Activated CD4-positive, alpha-beta T cell treated with anti-CD3 and anti-CD28 coated beads, Interleukin-2, Interleukin-6, amounts not matched to agents 100 ng/mL and 50 ng/mL, durations not matched to agents 16 hours and 8 hours (primary cell): ENCODE data around the gene ENDOU.

Experiments used
- DNase-seq: peaks from one replicate; pipeline ENCODE4 v3.0.0-alpha.2; 2020

Gene ENDOU

DNA sequence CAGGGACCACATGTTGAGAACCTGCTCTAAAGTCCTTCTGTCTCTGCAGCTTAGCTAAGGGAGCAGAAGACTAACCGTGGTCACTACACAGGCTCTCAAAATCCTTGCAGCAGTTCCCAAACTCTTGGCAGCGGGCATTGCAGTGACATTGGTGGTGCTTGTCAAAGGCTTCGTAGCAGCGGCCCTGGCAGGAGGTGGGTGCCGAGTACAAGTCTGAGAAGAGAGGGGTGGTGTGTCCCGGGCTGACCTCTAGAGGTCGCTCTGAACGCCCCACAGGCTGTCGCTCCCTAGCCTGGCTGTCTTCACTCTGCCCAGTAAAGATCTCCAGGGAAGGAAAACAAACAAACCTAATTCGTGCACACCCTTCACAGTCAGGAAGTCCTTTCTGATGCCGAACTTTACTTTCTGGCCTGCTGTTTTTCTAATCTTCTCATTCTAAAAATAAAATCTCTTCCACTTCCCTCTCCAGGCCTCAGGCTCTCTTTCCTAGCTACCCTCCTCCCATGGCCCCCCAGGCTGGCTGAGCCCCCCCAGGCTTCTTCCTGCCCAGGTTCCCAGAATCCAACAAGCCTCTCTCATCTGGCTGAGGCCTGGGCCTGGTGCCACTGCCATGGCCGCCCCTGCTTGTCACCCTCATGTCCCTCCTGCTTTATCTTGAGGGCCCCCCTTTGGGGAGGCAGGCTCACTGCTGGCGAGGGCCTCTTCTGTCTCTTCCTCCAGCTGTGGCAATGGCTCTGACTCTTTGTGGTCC, 7.7 kb downstream of the ENDOU start:
- DNase-seq = peak; percentile 55

DNA sequence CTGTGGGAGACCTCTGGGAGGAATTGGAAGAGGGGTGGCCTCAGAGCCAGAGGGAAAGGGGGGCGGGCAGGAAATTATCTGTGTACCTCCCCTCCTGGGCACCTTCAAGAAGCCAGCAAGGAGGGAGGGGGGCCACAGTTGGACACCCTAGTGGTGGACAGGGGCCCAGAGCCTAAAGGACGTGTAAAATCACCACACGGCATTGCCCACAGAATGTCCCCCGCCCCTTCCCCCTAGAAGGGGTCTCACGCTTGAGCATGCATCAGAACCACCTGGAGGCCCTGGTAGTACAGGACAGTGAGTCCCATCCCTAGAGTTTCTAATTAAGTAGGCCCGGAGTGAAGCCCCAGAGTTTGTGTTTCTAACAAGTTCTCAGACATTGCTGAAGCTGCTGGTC, 8.2 kb downstream of the ENDOU start:
- no peak for DNase-seq

DNA sequence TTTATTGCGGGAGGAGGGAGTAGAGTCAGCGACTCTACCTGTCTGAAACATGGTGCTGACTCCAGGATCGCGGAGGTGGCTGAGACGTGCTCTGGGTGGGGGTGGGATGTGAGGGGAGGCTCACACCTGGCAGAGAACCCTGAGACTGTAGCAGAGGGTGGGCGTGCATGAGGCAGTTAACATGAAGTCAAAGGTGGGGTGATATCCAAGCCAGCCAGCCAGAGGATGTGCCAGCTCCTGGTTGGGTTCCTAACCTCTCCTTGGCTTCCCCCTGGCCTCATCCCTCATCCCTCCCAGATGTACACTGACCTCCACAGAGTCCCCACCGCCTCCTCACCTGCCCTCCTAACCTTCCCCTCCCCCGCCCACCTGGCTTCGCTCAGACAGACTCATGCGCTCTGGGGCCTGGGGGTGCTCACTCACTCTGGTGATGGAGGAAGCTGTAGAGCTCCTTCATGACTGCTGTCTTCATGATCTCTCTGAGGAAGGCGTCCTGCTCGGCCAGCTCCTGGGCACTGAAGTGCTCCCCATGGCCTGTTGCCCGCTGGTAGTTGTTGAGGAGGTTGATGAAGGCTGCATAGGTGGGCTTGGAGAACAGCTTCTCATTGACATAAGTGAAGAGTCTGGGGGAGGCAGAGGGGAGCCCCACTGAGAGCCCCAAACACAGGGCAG, 9.3 kb downstream of the ENDOU start:
- DNase-seq = no peak

DNA sequence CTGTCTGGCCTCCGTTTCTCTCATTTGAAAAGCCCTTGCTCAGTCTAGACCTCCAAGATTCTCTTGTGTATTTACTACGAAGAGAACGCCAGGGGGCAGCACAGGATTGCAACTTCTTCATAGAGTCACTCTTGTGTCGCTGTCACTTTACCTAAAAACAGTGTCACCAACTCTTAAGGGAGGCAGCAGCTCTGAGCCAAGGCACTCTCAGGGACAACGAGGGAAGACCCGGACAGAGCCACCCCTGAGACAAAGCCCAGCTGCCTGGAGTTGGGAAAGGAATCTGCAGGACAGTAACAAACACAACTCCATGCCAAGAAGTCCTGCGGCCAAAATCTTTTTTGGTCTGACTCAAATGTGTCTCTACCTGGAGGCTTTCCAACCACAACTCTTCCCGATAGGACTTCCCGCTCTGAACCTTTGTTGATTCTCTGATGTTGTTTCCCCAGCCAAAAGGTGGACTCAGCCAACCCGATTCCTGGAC, 9.9 kb downstream of the ENDOU start:
- DNase-seq = peak; percentile 83

DNA sequence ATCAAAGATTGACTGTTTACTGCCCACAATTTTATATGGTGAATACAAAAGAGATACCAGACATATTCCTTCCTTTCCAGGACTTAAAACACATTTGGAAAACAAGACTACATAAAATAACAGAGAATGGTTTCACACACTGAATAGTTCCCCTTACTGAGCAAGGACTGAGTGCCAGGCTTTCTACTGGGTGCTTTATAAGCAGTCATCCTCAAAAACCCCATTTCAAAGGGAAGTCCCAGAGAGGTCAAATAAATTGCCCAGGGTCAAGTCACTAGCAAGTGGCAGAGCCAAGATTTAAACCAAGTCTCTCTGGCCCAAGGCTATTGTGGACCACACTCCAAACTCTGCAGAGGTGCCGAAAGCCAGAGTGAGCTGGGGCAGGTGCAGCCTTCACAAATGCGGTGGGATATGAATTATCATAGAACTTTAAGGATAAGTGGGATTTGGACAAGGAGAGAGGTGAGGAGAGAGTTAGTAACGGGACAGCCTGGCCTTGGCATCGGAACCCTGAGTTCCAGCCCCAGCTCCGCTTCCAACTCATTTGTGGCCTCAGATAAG, 10.4 kb downstream of the ENDOU start:
- no peak for DNase-seq

DNA sequence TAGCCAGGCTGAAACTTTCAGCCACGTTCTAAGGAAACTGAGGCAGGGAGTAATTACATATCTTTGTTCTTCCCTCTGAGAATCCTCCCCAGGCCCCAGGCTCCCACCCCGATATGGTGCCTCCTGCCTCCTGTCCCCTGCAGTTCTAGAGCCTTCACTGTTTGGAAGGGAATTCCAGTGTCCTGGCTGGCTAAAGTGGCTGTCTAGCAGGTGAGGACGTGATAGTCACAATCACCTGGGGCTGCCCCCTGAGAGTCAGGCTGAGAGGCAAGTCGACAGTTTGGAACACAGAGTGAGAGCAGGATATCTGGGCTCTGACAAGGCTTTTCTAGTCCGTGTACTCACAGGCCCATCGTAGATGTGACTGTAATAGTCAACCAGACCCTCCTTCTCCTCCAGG, 13.1 kb downstream of the ENDOU start:
- DNase-seq = no peak

DNA sequence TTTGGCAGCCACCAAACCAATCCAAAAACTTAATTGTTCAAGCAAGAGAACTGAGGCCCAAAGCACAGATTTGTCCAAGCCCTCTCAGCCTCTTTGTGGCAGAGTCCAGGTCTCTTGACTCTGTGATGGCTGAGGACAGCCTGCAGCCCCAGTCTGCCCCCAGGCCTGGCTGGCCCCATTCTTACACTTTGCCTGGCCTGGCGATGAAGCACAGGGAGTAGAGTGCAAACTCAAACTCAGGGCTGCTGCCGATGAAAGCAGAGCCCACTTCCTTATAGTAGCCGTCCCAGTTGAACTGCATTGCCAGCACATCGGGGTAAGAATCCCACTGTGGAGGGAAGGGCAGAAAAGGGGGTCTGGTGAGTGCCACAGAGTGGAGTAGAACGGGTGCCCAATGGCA, 13.8 kb downstream of the ENDOU start:
- DNase-seq = no peak

DNA sequence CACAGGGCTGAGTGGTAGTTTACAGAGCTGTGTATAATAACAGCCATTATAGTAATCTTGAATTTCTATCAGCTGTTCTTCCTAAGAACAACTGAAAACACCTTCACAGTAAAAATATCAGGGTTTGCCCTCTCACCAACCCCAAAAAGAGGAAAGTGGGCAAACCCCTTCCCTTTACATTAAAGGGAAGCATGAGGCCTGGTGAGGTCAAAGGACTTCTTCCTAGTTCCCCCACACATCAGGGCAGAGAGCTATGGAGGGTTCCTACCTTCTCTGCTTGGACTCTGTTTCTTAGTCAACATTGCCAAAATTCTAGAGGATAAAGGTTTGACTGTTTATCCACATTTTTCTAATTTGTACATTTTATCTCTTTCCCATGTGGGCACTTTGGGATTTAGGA, 15.0 kb downstream of the ENDOU start:
- DNase-seq = no peak

DNA sequence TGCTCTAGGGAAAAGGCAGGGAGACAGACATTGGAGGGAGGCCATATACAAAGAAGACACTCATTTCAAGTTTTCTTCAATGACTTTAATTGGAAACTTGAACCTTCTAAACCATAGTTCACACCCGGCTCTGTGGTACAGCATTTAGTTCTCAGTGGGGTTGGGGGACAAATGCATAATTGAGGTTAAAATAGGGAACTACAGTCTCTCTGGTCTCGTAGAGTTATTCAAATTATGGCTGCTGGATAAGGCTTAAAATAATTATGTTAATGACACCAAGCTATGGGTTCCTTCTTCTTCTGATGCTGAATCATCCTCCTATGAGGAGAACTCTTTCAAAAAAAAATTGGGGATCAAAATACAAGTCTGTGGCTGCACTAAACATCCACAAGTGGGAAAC, 15.6 kb downstream of the ENDOU start:
- DNase-seq = no peak

DNA sequence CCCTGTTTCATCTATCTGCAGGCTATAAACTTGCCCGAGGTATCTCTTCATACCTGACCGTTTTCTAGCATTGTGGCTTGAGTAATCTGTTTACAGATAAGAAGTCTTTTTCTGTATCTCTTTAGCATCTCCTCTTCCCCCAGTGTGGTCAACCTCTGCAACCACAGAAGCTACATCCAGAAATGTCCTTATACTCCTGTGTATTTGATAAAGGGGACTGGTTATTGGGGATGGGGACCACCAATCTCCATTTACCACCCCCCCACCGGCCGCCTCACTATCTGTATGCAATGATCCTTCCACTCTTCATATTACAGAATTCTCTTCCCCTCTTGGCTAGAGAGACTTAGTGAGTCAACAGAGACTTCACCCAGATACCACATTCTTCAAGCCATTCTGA, 16.1 kb downstream of the ENDOU start:
- DNase-seq = no peak

DNA sequence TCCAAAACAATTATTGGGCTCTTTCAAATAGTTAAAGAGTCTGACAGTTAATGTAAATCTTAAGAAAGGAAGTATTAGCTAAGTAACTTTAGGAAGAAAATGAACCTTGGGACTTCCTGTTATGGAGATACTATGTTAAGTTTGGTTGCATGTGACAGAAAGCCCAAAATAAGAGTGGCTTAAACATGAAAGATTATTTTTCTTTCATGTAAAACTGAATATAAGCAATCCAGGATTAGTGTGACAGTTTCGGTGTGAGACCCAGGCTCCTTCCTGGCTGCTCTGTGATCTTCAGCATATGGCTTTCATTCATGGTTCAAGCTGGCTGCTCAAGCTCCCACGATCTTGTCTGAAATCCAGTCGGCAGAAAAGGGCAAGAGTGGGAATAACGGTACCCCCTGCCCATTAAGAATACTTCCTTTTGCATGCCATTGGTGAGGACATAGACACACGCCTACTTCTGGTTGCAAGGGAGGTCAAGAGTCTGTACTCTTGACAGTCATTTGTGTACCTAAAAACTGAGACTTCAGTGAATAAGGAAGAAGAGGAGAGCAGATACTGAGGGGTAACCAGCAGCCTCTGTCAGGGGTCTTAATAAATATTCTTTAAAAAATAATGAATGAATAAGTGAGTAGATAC, 17.3 kb downstream of the ENDOU start:
- DNase-seq = peak; percentile 22

DNA sequence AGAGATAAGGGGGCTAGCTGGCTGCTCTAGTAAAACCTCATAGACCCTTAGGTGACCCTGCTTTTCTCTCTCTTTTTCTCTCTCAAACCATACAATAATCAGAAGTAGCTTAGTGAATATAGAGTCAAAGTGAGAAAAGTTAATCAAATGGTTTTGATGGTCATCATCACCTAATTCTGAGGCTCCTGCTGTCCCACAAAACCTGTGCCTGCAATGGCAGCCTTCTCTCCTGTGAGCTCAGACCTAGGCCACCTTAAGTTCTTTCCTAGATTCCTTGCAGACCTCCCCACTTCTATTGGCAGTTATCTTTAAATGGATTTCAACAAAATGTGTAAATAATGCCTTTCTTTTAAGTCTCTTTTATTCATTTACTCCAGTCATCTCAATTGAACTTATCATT, 17.9 kb downstream of the ENDOU start:
- no peak for DNase-seq

DNA sequence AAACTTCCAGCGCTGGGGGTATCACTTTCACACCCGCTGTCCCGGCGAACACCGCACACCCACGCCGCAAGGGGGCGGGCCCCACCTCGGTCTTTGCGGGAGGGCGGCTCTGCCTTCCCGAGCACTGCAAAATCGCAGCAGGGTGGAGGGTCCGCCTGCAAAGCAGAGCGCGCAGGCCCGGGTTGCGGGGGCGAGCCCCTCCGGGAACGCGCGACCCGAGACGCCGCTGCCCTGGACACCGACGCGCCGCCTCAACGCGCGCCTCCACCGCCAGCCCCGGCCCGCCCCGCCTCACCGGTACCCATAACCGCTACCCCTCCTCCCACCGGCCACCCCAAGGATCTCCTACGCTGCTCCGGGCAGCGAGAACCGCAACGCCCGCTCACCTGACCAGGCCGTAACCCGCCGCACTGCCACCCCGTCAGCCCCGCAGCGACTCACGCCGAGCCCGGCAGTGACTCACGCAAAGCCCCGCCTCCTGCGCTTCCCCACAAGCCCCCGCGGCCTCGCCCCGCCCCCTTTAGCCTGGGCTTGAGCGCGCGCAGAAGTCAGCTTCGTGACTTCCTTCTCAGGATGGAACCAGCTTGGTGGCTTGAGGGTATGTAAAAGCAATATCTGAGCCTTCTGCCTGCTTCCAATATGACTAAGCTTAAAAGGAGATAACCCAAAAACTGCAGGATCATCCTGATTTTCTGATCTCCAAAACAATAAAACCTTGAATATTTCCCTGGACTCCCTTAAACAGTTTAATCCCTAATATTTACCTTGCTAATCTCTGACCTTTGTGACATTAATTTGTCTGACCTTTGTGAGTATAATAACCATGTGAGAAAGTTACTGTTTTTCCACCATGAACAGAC, 19.5 kb downstream of the ENDOU start, which contains the start of gene RPAP3:
TSS of gene RPAP3 (minus strand) at position 465 of the 860 bp plus-strand sequence. CDS start 3,190 bp downstream, outside the sequence.
- DNase-seq = peak; percentile 98

DNA sequence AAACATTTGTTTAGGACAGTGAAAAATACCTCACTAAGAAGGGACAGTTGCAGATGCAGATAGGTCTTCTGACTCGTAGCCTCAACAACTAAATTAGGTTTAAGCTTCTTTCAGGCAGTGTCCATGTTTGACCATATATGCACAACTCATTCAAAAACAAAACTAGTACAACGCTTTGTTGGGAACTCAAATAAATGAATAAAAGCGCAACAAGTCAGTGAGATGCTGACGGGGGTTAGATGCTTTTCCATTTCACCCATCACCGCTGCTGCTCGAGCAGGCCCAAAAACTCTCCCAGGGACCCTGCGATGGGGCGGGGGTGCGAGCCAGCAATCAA, 20.1 kb downstream of the ENDOU start:
- no peak for DNase-seq

DNA sequence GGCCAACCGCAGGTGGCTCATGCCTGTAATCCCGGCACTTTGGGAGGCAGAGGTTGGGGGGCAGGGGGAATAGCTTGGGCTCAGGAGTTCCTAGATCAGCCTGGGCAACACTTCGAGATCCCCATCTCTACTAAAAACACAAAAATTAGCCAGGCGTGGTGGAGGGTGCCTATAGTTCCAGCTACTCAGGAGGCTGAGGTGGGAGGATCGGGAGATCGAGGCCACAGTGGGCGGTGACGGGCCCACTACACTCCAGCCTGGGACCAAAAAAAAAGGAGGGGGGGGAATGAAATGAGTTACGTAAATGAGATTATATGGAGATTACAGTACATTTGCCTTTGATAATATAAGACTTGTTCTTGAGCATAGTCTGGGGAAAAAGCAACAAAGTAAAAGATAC, 20.6 kb downstream of the ENDOU start:
- no peak for DNase-seq

DNA sequence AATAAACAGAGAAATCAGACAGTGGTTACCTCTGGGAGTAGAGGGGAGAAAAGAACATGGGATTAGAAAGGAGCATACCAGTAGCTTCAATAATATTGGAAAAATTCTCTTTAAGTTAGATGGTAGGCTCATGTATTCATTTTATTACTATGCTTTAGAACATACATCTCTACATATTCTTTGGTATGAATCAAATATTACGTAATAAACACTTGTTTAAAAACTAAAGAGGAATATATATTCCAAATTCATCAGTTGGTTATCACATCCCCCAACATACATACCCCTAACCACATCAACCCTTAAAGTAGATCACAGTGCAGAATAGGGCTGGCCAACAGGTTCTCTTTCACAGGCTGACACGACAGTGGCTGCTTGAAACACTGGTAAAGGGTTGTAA, 25.0 kb downstream of the ENDOU start:
- DNase-seq = no peak

DNA sequence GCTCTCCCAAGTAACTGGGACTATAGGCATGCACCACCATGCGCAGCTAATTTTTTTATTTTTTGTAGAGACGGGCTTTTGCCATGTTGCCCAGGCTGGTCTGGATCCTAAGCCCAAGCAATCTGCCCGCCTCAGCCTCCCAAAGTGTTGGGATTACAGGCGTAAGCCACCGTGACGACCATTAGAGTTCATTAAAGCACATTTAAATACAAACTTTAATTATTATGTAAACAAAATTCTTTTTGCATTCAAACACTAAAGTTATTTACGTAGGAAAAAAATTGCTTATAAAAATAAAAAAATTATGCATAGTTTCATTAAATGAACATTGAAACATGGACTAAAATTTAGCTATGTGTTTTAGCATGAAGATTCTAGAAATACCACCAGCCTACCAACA, 26.7 kb downstream of the ENDOU start:
- DNase-seq = no peak

DNA sequence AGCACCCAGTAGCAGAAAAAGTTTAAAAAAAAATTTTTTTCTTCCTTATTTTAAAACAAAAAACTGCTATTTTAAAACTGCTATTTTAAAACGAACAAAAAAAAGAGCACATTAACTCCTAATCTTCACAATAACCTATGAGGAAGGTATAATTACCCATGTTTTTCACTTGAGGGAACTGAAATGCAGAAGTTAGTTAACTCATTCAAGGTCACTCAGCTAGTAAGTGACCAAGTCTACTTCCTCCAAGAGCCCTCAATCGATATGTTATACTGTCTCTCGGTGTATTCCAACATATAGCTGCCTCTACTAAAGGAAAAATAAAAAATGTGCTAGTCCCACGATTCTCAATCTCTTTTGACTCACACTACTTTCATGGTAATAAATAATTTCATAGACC, 27.2 kb downstream of the ENDOU start:
- no peak for DNase-seq

DNA sequence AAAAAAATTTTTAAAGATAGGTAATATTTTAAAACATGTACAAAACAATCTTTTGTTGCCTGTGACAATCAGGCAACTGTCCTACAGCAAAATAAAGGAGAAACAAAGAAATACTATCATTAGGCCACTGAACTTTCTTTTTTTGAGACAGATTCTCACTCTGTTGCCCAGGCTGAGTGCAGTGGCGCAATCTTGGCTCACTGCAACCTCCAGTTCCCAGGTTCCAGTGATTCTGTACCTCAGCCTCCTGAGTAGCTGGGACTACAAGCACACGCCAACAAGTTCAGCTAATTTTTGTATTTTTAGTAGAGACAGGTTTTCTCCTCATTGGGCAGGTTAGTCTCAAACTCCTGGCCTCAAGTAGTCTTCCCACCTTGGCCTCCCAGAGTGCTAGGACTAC, 36.1 kb downstream of the ENDOU start:
- DNase-seq = no peak

DNA sequence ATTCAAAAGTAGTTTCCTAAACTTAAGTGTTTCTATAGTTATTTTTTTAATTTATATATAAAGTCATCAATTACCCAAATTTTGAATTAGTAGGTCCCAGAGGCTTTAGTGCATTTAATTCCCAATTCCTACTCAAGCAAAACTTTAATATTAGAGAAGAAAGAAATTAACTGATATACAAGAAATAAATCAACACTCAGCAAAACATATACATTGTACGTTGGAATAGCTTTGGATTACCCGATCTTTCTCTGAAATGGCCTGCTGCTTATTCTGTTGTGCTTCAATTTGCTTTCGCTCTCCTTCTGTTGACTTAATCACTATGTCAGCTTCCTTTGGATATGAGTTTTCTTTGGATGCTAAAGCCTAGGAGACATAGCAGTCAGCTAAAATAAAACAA, 37.7 kb downstream of the ENDOU start:
- no peak for DNase-seq

DNA sequence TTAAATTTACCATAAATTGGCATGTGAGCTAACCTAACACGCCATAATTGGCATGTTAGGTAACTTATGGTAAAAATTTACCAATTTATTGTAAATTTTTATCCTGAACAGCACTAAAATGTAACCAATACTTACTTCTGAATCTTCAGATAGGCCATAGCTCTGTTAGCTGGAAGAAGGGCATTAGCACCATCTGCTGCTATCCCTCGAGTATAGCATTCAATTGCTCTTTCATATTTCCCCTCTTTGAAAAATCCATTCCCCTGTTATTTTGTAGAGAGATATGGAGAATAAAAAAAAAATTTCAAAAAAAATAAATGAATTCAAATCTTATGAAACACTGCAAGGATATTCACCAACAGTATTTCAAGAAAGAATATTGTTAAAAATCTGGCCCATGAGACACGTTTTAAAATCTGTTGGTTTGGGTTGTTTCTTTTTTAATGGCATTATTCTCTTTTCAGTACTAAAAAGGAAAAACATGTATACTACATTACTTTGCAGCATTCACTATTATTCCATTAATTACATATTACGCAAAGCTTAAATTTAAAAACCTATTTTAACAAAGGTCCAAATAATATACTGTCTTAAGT, 38.5 kb downstream of the ENDOU start:
- DNase-seq = peak; percentile 21

DNA sequence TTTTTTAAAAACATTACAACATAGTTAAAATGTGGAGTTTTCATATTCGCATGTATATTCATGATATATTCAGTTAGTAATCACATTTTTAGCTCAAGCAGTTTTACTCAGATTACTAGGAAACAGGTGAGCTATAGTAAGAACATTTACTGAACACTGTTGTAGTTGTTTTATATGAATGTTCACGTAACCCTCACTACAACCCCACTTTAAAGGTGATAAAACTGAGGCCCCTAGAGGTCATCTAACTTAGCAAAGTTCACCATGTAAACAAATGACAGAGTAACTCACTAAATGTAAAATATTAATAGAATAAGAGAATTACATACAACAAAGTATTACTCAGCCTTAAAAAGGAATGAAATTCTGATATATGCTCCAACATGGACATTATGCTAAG, 45.5 kb downstream of the ENDOU start:
- DNase-seq = no peak
